IMR-90 (cell line): ENCODE data around the gene INSR. TPM values are rescaled to one million over a fixed set of nuclear protein-coding genes. Genes with fewer than 3 reads are reported as not detected.

Experiments
- ATAC-seq: fragments of 200-7000 bp; cut with Tn5 transposase; 2 replicates; pipeline ENCODE4 v1.9.1; 2020; ENCODE audit warnings: low read depth, mild to moderate bottlenecking, moderate library complexity
- BruUV-seq: library from RNA; stranded (reverse); fragments of 400-500 nt; replicated peaks from 2 replicates; lab custom pipeline; 2021; lab: Mats Ljungman, UMichigan
- CTCF ChIA-PET: fragments of 300-600 bp; formaldehyde crosslinking; extraction: SDS; loops from one replicate; lab custom pipeline; 2021; ENCODE audit warnings: antibody characterized with exemption; lab: Yijun Ruan, JAX
- POLR2A ChIA-PET: fragments of 300-600 bp; sonication (Branson Sonifier 250); formaldehyde crosslinking; loops from one replicate; lab custom pipeline; 2022; ENCODE audit warnings: antibody characterized with exemption; ENCODE audit not compliant: unreplicated experiment; lab: Charles Lee
- DNase-seq: peaks from one replicate; pipeline ENCODE4 v3.0.0; 2013
- H2AFZ ChIP-seq: replicated peaks from 2 replicates; pipeline ENCODE3; 2013; ENCODE audit warnings: low read length, mild to moderate bottlenecking; ENCODE audit not compliant: poor library complexity
- H2AK5ac ChIP-seq: 2 replicates; pipeline ENCODE4 v1.6.1; 2013; ENCODE audit warnings: low read depth, low read length, inconsistent platforms
- H2AK9ac ChIP-seq: replicated peaks from 2 replicates; pipeline ENCODE3; 2013; ENCODE audit warnings: mild to moderate bottlenecking, low read depth, low read length, moderate library complexity; ENCODE audit not compliant: poor library complexity
- H2BK120ac ChIP-seq: 2 replicates; pipeline ENCODE4 v1.6.1; 2013; ENCODE audit warnings: low read depth, low read length, inconsistent platforms
- H2BK15ac ChIP-seq: 3 replicates; pipeline ENCODE4 v1.6.1; 2013; ENCODE audit warnings: low read depth, low read length, inconsistent platforms
- H2BK20ac ChIP-seq: 2 replicates; pipeline ENCODE4 v1.6.1; 2013; ENCODE audit warnings: low read depth, mild to moderate bottlenecking, inconsistent platforms, low read length, moderate library complexity
- H2BK5ac ChIP-seq: 2 replicates; pipeline ENCODE4 v1.6.1; 2013; ENCODE audit warnings: mild to moderate bottlenecking, low read depth, low read length, inconsistent platforms; ENCODE audit not compliant: poor library complexity, severe bottlenecking
- H3K14ac ChIP-seq: replicated peaks from 2 replicates; pipeline ENCODE4 v1.6.1; 2013; ENCODE audit warnings: low read depth, low read length, inconsistent platforms
- H3K18ac ChIP-seq: 2 replicates; pipeline ENCODE4 v1.6.1; 2013; ENCODE audit warnings: low read depth, low read length, control low read depth
- H3K23ac ChIP-seq: 2 replicates; pipeline ENCODE4 v1.6.1; 2013; ENCODE audit warnings: low read depth, low read length, inconsistent platforms
- H3K27ac ChIP-seq: 2 replicates; pipeline ENCODE4 v1.5.1; 2013; ENCODE audit warnings: mild to moderate bottlenecking, control low read depth, low read length; ENCODE audit not compliant: insufficient read depth
- H3K27me3 ChIP-seq: 2 replicates; pipeline ENCODE4 v1.6.1; 2013; ENCODE audit warnings: low read length; ENCODE audit not compliant: control insufficient read depth, insufficient read depth
- H3K36me3 ChIP-seq: 2 replicates; pipeline ENCODE4 v1.6.1; 2013; ENCODE audit warnings: low read length, mixed read lengths; ENCODE audit not compliant: control insufficient read depth, insufficient read depth
- H3K4ac ChIP-seq: 2 replicates; pipeline ENCODE4 v1.6.1; 2013; ENCODE audit warnings: low read depth, low read length, inconsistent platforms
- H3K4me1 ChIP-seq: 2 replicates; pipeline ENCODE4 v1.6.1; 2013; ENCODE audit warnings: low read length, mixed read lengths; ENCODE audit not compliant: control insufficient read depth, insufficient read depth
- H3K4me2 ChIP-seq: 2 replicates; pipeline ENCODE4 v1.6.1; 2013; ENCODE audit warnings: low read depth, mild to moderate bottlenecking, control low read depth, low read length, moderate library complexity
- H3K4me3 ChIP-seq: 2 replicates; pipeline ENCODE4 v1.5.1; 2013; ENCODE audit warnings: low read depth, mild to moderate bottlenecking, control low read depth, low read length, moderate library complexity; ENCODE audit not compliant: insufficient read depth
- H3K56ac ChIP-seq: 2 replicates; pipeline ENCODE4 v1.6.1; 2013; ENCODE audit warnings: low read length, inconsistent platforms; ENCODE audit not compliant: insufficient read depth; ENCODE audit errors: extremely low read depth
- H3K79me1 ChIP-seq, 2 experiments: 2 replicates each; pipeline ENCODE4 v1.6.1; 2013; ENCODE audit warnings: low read length in 2 of 2, inconsistent platforms in 1 of 2, low read depth in 1 of 2
- H3K9ac ChIP-seq: 2 replicates; pipeline ENCODE4 v1.6.1; 2013; ENCODE audit warnings: low read depth, low read length, control low read depth
- H3K9me1 ChIP-seq: 2 replicates; pipeline ENCODE4 v1.6.1; 2013; ENCODE audit warnings: low read length, inconsistent platforms; ENCODE audit not compliant: insufficient read depth
- H3K9me3 ChIP-seq: 2 replicates; pipeline ENCODE4 v1.6.1; 2013; ENCODE audit warnings: low read length; ENCODE audit not compliant: control insufficient read depth, insufficient read depth
- H4K20me1 ChIP-seq: 2 replicates; pipeline ENCODE4 v1.6.1; 2013; ENCODE audit warnings: low read length, inconsistent platforms; ENCODE audit not compliant: insufficient read depth
- H4K5ac ChIP-seq: 2 replicates; pipeline ENCODE4 v1.6.1; 2013; ENCODE audit warnings: mild to moderate bottlenecking, low read depth, low read length, control low read depth
- H4K8ac ChIP-seq, 2 experiments: 2 replicates each; pipeline ENCODE4 v1.6.1; 2013; ENCODE audit warnings: low read depth in 2 of 2, low read length in 2 of 2, control low read depth in 1 of 2, inconsistent platforms in 1 of 2
- H4K91ac ChIP-seq: 2 replicates; pipeline ENCODE4 v1.6.1; 2013; ENCODE audit warnings: low read depth, low read length, inconsistent platforms; ENCODE audit not compliant: insufficient read depth
- BHLHE40 ChIP-seq: fragments of 150-350 bp; IDR thresholded peaks from 2 replicates; pipeline ENCODE4 v1.6.1; 2016; ENCODE audit warnings: mild to moderate bottlenecking, low read depth, low read length
- CEBPB ChIP-seq: IDR thresholded peaks from 2 replicates; pipeline ENCODE4 v1.6.1; 2012; ENCODE audit warnings: low read depth, low read length, improper control_type of control experiment
- CHD1 ChIP-seq: IDR thresholded peaks from 2 replicates; pipeline ENCODE4 v1.6.1; 2012; ENCODE audit warnings: low read depth, low read length, improper control_type of control experiment
- FOS ChIP-seq: fragments of 150-350 bp; IDR thresholded peaks from 2 replicates; pipeline ENCODE4 v1.6.1; 2016; ENCODE audit warnings: low read depth, low read length
- MAFK ChIP-seq: IDR thresholded peaks from 2 replicates; pipeline ENCODE4 v1.6.1; 2012; ENCODE audit warnings: low read depth, low read length, improper control_type of control experiment
- MXI1 ChIP-seq: IDR thresholded peaks from 2 replicates; pipeline ENCODE4 v1.6.1; 2012; ENCODE audit warnings: low read depth, mild to moderate bottlenecking, low read length, moderate library complexity, borderline replicate concordance
- NFE2L2 ChIP-seq: fragments of 150-350 bp; IDR thresholded peaks from 2 replicates; pipeline ENCODE4 v1.6.1; 2016; ENCODE audit warnings: low read depth, mild to moderate bottlenecking, low read length
- RCOR1 ChIP-seq: IDR thresholded peaks from 2 replicates; pipeline ENCODE4 v1.6.1; 2012; ENCODE audit warnings: mild to moderate bottlenecking, low read length, improper control_type of control experiment; ENCODE audit not compliant: insufficient replicate concordance
- RFX5 ChIP-seq: IDR thresholded peaks from 2 replicates; pipeline ENCODE4 v1.8.0; 2012; ENCODE audit warnings: low read depth, mild to moderate bottlenecking, low read length, moderate library complexity
- SMC3 ChIP-seq: fragments of 150-350 bp; IDR thresholded peaks from 2 replicates; pipeline ENCODE4 v1.6.1; 2016; ENCODE audit warnings: low read depth, mild to moderate bottlenecking, antibody characterized with exemption, low read length, moderate library complexity
- WGBS, 2 experiments: methylation state at CpG; one replicate each; pipeline versions ENCODE4 v1.1.5 to v1.1.7; 2013; ENCODE audit warnings: missing lambda C conversion rate in 2 of 2; ENCODE audit not compliant: insufficient read length in 1 of 2; ENCODE audit errors: extremely low coverage in 2 of 2; 5-methylcytosine and 5-hydroxymethylcytosine counted together
- dilution Hi-C: fragments of 300-500 bp; cut with HindIII; formaldehyde crosslinking; loops from one replicate; pipeline ENCODE4 v1.14.3; 2018; ENCODE audit warnings: low sequenced_read_pairs; ENCODE audit not compliant: unreplicated experiment
- in situ Hi-C: fragments of 300-500 bp; cut with MboI; formaldehyde crosslinking; loops from 3 replicates; pipeline ENCODE4 v1.14.3; 2019; ENCODE audit warnings: low sequenced_read_pairs, inconsistent platforms, mixed read lengths
- intact Hi-C: fragments of 100-400 bp; cut with micrococcal nuclease; formaldehyde crosslinking; loops from 2 replicates; pipeline ENCODE4 v1.10.0; 2022
- polyA plus RNA-seq, 3 experiments: library from polyadenylated mRNA; depleted of rRNA; stranded (reverse); fragments of >200 nt; gene quantifications; 2 replicates each; pipeline ENCODE4 v1.2.3, GENCODE V29; 2012; ENCODE audit warnings: low replicate concordance in 1 of 3
- total RNA-seq: library from RNA; depleted of rRNA; stranded (reverse); fragments of >200 nt; gene quantifications from 2 replicates; pipeline ENCODE4 v1.2.3, GENCODE V29; 2012
- TF ChIP-seq, protein P1 (sequence below): fragments of 150-350 bp; IDR thresholded peaks from 2 replicates; pipeline ENCODE4 v1.6.1; 2016; ENCODE audit warnings: low read depth, mild to moderate bottlenecking, low read length, moderate library complexity, borderline replicate concordance
- TF ChIP-seq, protein P2 (sequence below): fragments of 150-350 bp; IDR thresholded peaks from 2 replicates; pipeline ENCODE4 v1.6.1; 2017; ENCODE audit warnings: mild to moderate bottlenecking, antibody characterized with exemption, low read length, low read depth

Gene INSR
- total and polyA plus RNA-seq, 2 of the 4 experiments (the other 2 are of a cell fraction) = 2.8 to 7.9 TPM

DNA sequence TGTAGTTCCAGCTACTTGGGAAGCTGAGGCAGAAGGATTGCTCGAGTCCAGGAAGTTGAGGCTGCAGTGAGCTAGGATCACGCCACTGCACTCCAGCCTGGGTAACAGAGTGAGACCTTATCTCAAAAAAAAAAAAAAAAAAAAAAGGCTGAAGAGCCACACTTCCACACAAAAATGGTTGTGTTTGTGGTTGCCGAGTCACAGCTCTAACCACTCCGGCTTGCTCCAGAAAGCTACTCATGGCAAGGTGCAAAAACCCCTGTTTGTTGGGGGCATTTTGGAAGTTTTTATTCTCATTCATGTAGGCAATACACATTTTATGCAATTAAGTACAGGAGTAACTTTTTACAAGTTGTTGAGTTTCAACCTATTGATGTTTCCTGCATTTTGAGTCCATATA lies 93.5 kb downstream of the INSR start:
- no peak overlapping the region for H3K4ac ChIP-seq
- no peak overlapping the region for H2AK9ac ChIP-seq
- WGBS, 2 experiments = no CpG with 5 or more reads among the region's 4 CpGs
- no peak overlapping the region for H3K14ac ChIP-seq
- no TSS peak for BruUV-seq
- no peak overlapping the region for H3K56ac ChIP-seq
- H4K91ac ChIP-seq = no peak overlapping the region
- H4K8ac ChIP-seq = no peak overlapping the region
- H3K18ac ChIP-seq = no peak overlapping the region
- intact Hi-C loops = no loop called here
- ChIA-PET CTCF (interaction anchor here (0.7 kb wide), 2 partner anchors 130 to 479 kb away, joined by 3 read pairs; no protein-coding TSS in a partner anchor), POLR2A (no interaction called here)
- no peaks in the 10 kb centered on the region for H3K27me3 ChIP-seq
- no peak for ATAC-seq
- no peak overlapping the region for H2BK120ac ChIP-seq
- H4K5ac ChIP-seq = no peak overlapping the region
- no peak overlapping the region for H3K27ac ChIP-seq
- H3K79me1 ChIP-seq = no peaks in the 10 kb centered on the region; a peak in 1 of 4 replicates
- DNase-seq = no peak
- no peak overlapping the region for H2BK15ac ChIP-seq
- no peak overlapping the region for H2AK5ac ChIP-seq
- TF ChIP-seq CHD1 (no peak), MAFK (no peak), RCOR1 (no peak), BHLHE40 (no peak), RFX5 (no peak), MXI1 (no peak), NFE2L2 (no peak), SMC3 (no peak), FOS (no peak), CEBPB (no peak)
- TF ChIP-seq, protein P1, sequence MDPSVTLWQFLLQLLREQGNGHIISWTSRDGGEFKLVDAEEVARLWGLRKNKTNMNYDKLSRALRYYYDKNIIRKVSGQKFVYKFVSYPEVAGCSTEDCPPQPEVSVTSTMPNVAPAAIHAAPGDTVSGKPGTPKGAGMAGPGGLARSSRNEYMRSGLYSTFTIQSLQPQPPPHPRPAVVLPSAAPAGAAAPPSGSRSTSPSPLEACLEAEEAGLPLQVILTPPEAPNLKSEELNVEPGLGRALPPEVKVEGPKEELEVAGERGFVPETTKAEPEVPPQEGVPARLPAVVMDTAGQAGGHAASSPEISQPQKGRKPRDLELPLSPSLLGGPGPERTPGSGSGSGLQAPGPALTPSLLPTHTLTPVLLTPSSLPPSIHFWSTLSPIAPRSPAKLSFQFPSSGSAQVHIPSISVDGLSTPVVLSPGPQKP = no peak
- TF ChIP-seq, protein P2, sequence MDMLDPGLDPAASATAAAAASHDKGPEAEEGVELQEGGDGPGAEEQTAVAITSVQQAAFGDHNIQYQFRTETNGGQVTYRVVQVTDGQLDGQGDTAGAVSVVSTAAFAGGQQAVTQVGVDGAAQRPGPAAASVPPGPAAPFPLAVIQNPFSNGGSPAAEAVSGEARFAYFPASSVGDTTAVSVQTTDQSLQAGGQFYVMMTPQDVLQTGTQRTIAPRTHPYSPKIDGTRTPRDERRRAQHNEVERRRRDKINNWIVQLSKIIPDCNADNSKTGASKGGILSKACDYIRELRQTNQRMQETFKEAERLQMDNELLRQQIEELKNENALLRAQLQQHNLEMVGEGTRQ = no peak
- no peak overlapping the region for H2BK20ac ChIP-seq
- no peak overlapping the region for H3K4me2 ChIP-seq
- no peaks in the 10 kb centered on the region for H3K4me1 ChIP-seq
- H2AFZ ChIP-seq = no peak overlapping the region
- H3K23ac ChIP-seq = no peak overlapping the region
- in situ Hi-C loops = no loop called here
- no peak overlapping the region for H3K4me3 ChIP-seq
- H3K9me1 ChIP-seq = no peaks in the 10 kb centered on the region; the same call in 1 of the 2 replicates
- H3K9ac ChIP-seq = no peak overlapping the region
- no peak overlapping the region for H2BK5ac ChIP-seq
- no peaks in the 10 kb centered on the region for H3K9me3 ChIP-seq
- no peaks in the 10 kb centered on the region for H4K20me1 ChIP-seq
- dilution Hi-C loops = no loop called here
- no peaks in the 10 kb centered on the region for H3K36me3 ChIP-seq
